ENCODE results near the gene PARD3. TPM values are rescaled to one million over a fixed set of nuclear protein-coding genes. Genes with fewer than 3 reads are reported as not detected.

PARD3 gene
- total and polyA plus RNA-seq, 5 donors, result 10.5 to 40.3 (median 27.8) TPM

GRCh38 chr10:34476608-34477007, 338.5 kb downstream of the PARD3 start:
- DNase-seq (no peak), ATAC-seq (no peak)
- Histone ChIP-seq H3K27ac (ENCODE audit: low read length) (no peak overlapping the region), H3K9me3 (ENCODE audit: control insufficient read depth, low read length) (no peaks in the 10 kb centered on the region), H3K4me3 (ENCODE audit: low read length) (no peak overlapping the region), H3K27me3 (ENCODE audit: control insufficient read depth, insufficient read depth) (no peaks in the 10 kb centered on the region), H3K4me1 (ENCODE audit: control insufficient read depth, insufficient read depth, low read length) (peaks cover 6% of the 10 kb centered on the region)
- intact Hi-C loops (cut with DNase I), result no loop called here
- WGBS, result 94% methylated on average over 3 of the region's 3 CpGs

DNA sequence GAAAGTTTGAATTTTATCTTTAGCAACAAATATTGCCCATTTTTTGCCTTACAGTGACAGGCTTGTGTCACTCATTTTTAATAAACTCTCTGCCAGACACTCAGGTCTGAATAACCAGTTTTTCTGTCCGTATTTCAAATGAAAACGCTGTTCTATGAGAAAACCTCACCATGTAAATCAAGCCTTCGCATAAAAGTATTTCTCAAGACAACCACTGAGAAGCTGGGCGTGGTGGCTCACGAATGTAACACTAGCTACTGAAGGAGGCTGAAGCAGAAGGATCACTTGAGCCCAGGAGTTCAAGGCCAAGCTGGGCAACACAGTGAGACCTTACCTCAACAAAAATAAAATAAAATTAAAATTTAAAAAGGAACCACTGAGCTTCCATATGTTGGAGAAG, 339.3 kb downstream of the PARD3 start:
- intact Hi-C loops (cut with DNase I), result no loop called here
- no peak overlapping the region for H3K4me3 ChIP-seq (ENCODE audit: low read length)
- ATAC-seq (no peak), DNase-seq (no peak)
- H3K27ac ChIP-seq (ENCODE audit: low read length), result no peak overlapping the region
- no peaks in the 10 kb centered on the region for H3K27me3 ChIP-seq (ENCODE audit: control insufficient read depth, insufficient read depth)
- peaks cover 6% of the 10 kb centered on the region for H3K4me1 ChIP-seq (ENCODE audit: control insufficient read depth, insufficient read depth, low read length)
- no peaks in the 10 kb centered on the region for H3K9me3 ChIP-seq (ENCODE audit: control insufficient read depth, low read length)
- 90% methylated on average over 5 of the region's 5 CpGs for WGBS

GRCh38 chr10:34475274-34475646, 339.8 kb downstream of the PARD3 start:
- WGBS, result 51% methylated on average over 2 of the region's 2 CpGs
- no peaks in the 10 kb centered on the region for H3K9me3 ChIP-seq (ENCODE audit: control insufficient read depth, low read length)

GRCh38 chr10:34474555-34475273, 340.4 kb downstream of the PARD3 start:
- 91% methylated on average over 5 of the region's 5 CpGs for WGBS
- ATAC-seq, result no peak
- DNase-seq, result no peak
- Histone ChIP-seq H3K27me3 (ENCODE audit: control insufficient read depth, insufficient read depth) (no peaks in the 10 kb centered on the region), H3K9me3 (ENCODE audit: control insufficient read depth, low read length) (no peaks in the 10 kb centered on the region), H3K27ac (ENCODE audit: low read length) (no peak overlapping the region), H3K4me3 (ENCODE audit: low read length) (no peak overlapping the region), H3K4me1 (ENCODE audit: control insufficient read depth, insufficient read depth, low read length) (peaks cover 2% of the 10 kb centered on the region)
- intact Hi-C loops (cut with DNase I), result no loop called here

More at GRCh38 chr10:34475274-34475646, 339.8 kb downstream of the PARD3 start:
- intact Hi-C loops (cut with DNase I), result no loop called here
- no peak for ATAC-seq
- DNase-seq, result no peak
- no peak overlapping the region for H3K27ac ChIP-seq (ENCODE audit: low read length)
- H3K4me3 ChIP-seq (ENCODE audit: low read length), result no peak overlapping the region
- no peaks in the 10 kb centered on the region for H3K27me3 ChIP-seq (ENCODE audit: control insufficient read depth, insufficient read depth)
- H3K4me1 ChIP-seq (ENCODE audit: control insufficient read depth, insufficient read depth, low read length), result peaks cover 6% of the 10 kb centered on the region

DNA sequence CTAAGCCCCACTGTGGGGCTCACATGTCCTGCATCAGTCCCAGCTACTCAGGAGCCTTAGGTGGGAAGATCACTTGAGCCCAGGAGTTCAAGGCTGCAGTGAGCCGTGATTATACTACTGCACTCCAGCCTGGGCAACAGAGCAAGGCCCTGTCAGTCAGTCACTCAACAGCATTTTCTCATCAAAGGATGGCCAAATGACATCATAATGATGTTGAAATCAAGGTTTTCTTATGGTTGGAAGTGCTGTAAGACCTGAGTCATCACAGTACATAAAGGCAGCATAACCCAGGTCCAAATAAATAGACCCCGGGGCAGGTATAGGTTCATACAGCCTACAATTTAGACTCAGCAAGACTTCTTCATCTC, 341.1 kb downstream of the PARD3 start:
- Histone ChIP-seq H3K4me3 (ENCODE audit: low read length) (no peak overlapping the region), H3K27me3 (ENCODE audit: control insufficient read depth, insufficient read depth) (no peaks in the 10 kb centered on the region), H3K9me3 (ENCODE audit: control insufficient read depth, low read length) (no peaks in the 10 kb centered on the region), H3K4me1 (ENCODE audit: control insufficient read depth, insufficient read depth, low read length) (peaks cover 2% of the 10 kb centered on the region), H3K27ac (ENCODE audit: low read length) (no peak overlapping the region)
- ATAC-seq (no peak), DNase-seq (no peak)
- intact Hi-C loops (cut with DNase I), result no loop called here
- WGBS, result 79% methylated on average over 2 of the region's 2 CpGs

- H3K27me3 ChIP-seq (ENCODE audit: control insufficient read depth, insufficient read depth), result no peaks in the 10 kb centered on the region
- H3K27ac ChIP-seq (ENCODE audit: low read length), result no peak overlapping the region
- H3K4me1 ChIP-seq (ENCODE audit: control insufficient read depth, insufficient read depth, low read length), result peaks cover 2% of the 10 kb centered on the region
- intact Hi-C loops (cut with DNase I), result no loop called here
- DNase-seq, result no peak
- 88% methylated on average over 7 of the region's 7 CpGs for WGBS
- peak in 1 of 2 donors; percentile 26 for ATAC-seq
- H3K4me3 ChIP-seq (ENCODE audit: low read length), result no peak overlapping the region
- H3K9me3 ChIP-seq (ENCODE audit: control insufficient read depth, low read length), result no peaks in the 10 kb centered on the region
These were observed 341.7 kb downstream of the PARD3 start for GRCh38 chr10:34473174-34474008.

GRCh38 chr10:34470307-34470706, 344.8 kb downstream of the PARD3 start:
- Histone ChIP-seq H3K4me1 (ENCODE audit: control insufficient read depth, insufficient read depth, low read length) (peaks cover 2% of the 10 kb centered on the region), H3K4me3 (ENCODE audit: low read length) (no peak overlapping the region), H3K27me3 (ENCODE audit: control insufficient read depth, insufficient read depth) (no peaks in the 10 kb centered on the region), H3K9me3 (ENCODE audit: control insufficient read depth, low read length) (no peaks in the 10 kb centered on the region), H3K27ac (ENCODE audit: low read length) (no peak overlapping the region)
- 96% methylated on average over 5 of the region's 5 CpGs for WGBS
- intact Hi-C loops (cut with DNase I), result no loop called here
- DNase-seq (no peak), ATAC-seq (no peak)

DNA sequence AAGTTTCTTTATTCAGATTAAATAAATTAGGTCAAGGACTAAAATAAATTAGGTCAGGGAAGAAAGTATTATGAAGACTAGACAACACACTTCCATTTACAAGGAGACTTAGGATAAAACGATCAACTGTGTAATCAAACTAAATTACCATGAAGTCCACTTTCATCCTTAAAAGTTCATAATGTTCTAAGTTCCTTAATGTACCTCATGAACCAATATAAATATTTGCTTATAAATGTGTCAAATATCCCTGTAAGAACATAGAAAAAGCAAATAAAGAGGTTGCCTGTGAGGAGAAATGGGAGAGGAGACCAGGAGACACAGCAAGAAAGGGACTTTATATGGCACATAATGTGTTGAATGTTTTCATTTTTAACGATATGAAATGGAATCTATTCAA, 345.6 kb downstream of the PARD3 start:
- no peak for ATAC-seq
- peaks cover 2% of the 10 kb centered on the region for H3K4me1 ChIP-seq (ENCODE audit: control insufficient read depth, insufficient read depth, low read length)

DNA sequence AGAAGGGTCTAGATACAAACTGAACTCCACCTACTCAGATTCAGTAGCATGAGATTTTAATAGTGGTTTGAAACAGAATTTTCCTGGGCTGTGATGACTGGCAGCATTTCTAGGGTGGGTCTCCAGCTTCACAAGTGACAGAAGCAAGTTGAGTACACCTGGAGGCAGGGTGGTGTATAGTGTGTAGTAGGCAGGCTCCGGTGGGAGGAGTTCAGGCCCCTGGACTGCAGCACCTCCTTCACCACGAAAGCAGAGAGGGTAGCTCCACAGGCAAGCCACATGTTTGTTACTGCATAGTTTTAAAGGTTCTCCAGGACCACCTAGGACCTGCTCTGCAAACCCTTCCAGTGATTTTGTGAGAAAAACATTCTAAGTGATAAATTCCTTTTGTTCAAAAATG, 347.2 kb downstream of the PARD3 start:
- H3K9me3 ChIP-seq (ENCODE audit: control insufficient read depth, low read length), result no peaks in the 10 kb centered on the region
- no peak overlapping the region for H3K27ac ChIP-seq (ENCODE audit: low read length)
- intact Hi-C loops (cut with DNase I), result no loop called here
- no peak overlapping the region for H3K4me3 ChIP-seq (ENCODE audit: low read length)
- H3K4me1 ChIP-seq (ENCODE audit: control insufficient read depth, insufficient read depth, low read length), result no peaks in the 10 kb centered on the region
- DNase-seq (no peak), ATAC-seq (no peak)
- WGBS, result 86% methylated on average over 2 of the region's 2 CpGs
- H3K27me3 ChIP-seq (ENCODE audit: control insufficient read depth, insufficient read depth), result no peaks in the 10 kb centered on the region

More for the DNA sequence above, 345.6 kb downstream of the PARD3 start:
- no peak overlapping the region for H3K4me3 ChIP-seq (ENCODE audit: low read length)
- H3K9me3 ChIP-seq (ENCODE audit: control insufficient read depth, low read length), result no peaks in the 10 kb centered on the region
- no peaks in the 10 kb centered on the region for H3K27me3 ChIP-seq (ENCODE audit: control insufficient read depth, insufficient read depth)
- DNase-seq, result no peak
- intact Hi-C loops (cut with DNase I), result no loop called here
- 96% methylated on average over 2 of the region's 2 CpGs for WGBS
- H3K27ac ChIP-seq (ENCODE audit: low read length), result no peak overlapping the region

GRCh38 chr10:34467364-34467763, 347.7 kb downstream of the PARD3 start:
- Histone ChIP-seq H3K27ac (ENCODE audit: low read length) (no peak overlapping the region), H3K9me3 (ENCODE audit: control insufficient read depth, low read length) (no peaks in the 10 kb centered on the region), H3K4me3 (ENCODE audit: low read length) (no peak overlapping the region), H3K4me1 (ENCODE audit: control insufficient read depth, insufficient read depth, low read length) (no peaks in the 10 kb centered on the region), H3K27me3 (ENCODE audit: control insufficient read depth, insufficient read depth) (no peaks in the 10 kb centered on the region)
- WGBS, result 97% methylated on average over 3 of the region's 3 CpGs
- ATAC-seq, result no peak
- DNase-seq, result no peak
- intact Hi-C loops (cut with DNase I), result no loop called here

- Histone ChIP-seq H3K27ac (ENCODE audit: low read length) (no peak overlapping the region), H3K4me1 (ENCODE audit: control insufficient read depth, insufficient read depth, low read length) (no peaks in the 10 kb centered on the region), H3K9me3 (ENCODE audit: control insufficient read depth, low read length) (no peaks in the 10 kb centered on the region), H3K4me3 (ENCODE audit: low read length) (no peak overlapping the region), H3K27me3 (ENCODE audit: control insufficient read depth, insufficient read depth) (no peaks in the 10 kb centered on the region)
- intact Hi-C loops (cut with DNase I), result no loop called here
- ATAC-seq (no peak), DNase-seq (no peak)
- WGBS, result 71% methylated on average over 3 of the region's 3 CpGs
These were observed 349.4 kb downstream of the PARD3 start for GRCh38 chr10:34465678-34466077.
